IgD-negative memory B cell (primary cell): ENCODE measurements around the gene ATOH8. TPM values are rescaled to one million over a fixed set of nuclear protein-coding genes. Genes with fewer than 3 reads are reported as not detected.

ENCODE experiments used
- H3K27ac Mint-ChIP-seq, 3 donors: one replicate each; pipeline ENCODE4 v1.8.0; 2020 to 2022; ENCODE audit warnings: mild to moderate bottlenecking in 3 of 3, mixed read lengths in 3 of 3, moderate library complexity in 1 of 3
- H3K27me3 Mint-ChIP-seq: one replicate; pipeline ENCODE4 v1.8.0; 2021; ENCODE audit warnings: mixed read lengths
- H3K36me3 Mint-ChIP-seq: one replicate; pipeline ENCODE4 v1.8.0; 2020; ENCODE audit warnings: mild to moderate bottlenecking, mixed read lengths
- H3K4me1 Mint-ChIP-seq, 3 donors: one replicate each; pipeline ENCODE4 v1.8.0; 2020 to 2022; ENCODE audit warnings: mixed read lengths in 3 of 3, mild to moderate bottlenecking in 1 of 3
- H3K4me3 Mint-ChIP-seq, 4 donors: one replicate each; pipeline ENCODE4 v1.8.0; 2020 to 2022; ENCODE audit warnings: mild to moderate bottlenecking in 4 of 4, mixed read lengths in 4 of 4, moderate library complexity in 3 of 4
- H3K9me3 Mint-ChIP-seq, 3 donors: one replicate each; pipeline ENCODE4 v1.8.0; 2020 to 2021; ENCODE audit warnings: mixed read lengths in 3 of 3, mild to moderate bottlenecking in 1 of 3
- polyA plus RNA-seq: library from polyadenylated mRNA; unstranded; fragments of 300-500 nt; fragmentation: Illumina TruSeq; gene quantifications from one replicate; pipeline ENCODE4 v1.2.3, GENCODE V29; 2021

ATOH8 gene
- polyA plus RNA-seq, 1 donor from 2014 or later, result not detected

DNA sequence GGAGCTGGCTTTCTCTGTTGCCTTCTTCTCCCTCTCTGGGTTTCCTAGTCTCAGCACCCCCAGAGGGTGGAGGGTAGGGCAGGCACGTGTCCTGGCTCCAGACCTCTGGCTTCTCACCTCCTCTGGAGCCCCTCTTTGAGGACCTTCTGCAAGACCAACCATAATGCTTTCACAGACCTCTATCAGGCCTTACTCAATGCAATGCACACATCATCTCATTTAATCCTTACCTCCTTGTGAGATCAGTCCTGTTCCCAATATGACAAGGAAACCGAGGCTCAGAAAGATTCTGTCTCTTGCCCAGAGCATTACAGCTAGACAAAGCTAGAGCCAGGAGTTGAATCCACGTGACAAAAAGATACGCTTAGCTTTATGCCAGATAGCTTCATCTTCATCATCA, 8.2 kb downstream of the ATOH8 start:
- Mint-ChIP-seq H3K27ac (no peak overlapping the region), H3K4me1 (peaks cover 4 to 8% (median 6%) of the 10 kb centered on the region in 3 donors), H3K27me3 (peaks cover 54% of the 10 kb centered on the region), H3K36me3 (peaks cover 1% of the 10 kb centered on the region), H3K4me3 (no peak overlapping the region), H3K9me3 (no peaks in the 10 kb centered on the region)

DNA sequence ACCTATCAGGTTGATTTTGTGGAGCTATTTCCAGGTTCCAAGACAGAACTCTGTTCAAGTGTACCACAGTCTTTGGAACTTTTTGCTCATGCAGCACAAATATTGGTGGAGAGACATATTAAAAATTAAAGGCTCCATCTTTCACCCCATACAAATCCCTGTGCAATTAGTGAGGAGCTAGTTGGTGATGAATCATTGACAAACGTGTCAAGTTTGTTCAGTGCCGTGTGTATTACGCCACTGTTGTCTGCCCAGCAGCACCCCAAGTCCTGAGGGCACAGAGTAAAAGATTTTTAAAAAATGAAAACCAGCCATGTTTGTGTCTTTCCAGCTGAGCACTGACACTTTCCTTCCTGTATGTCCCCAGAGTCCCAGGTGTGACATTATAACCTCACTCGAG, 9.3 kb downstream of the ATOH8 start:
- Mint-ChIP-seq H3K9me3 (no peaks in the 10 kb centered on the region), H3K36me3 (peaks cover 1% of the 10 kb centered on the region), H3K27me3 (peaks cover 48% of the 10 kb centered on the region), H3K4me1 (peaks cover 4 to 6% (median 6%) of the 10 kb centered on the region in 3 donors), H3K4me3 (no peak overlapping the region), H3K27ac (no peak overlapping the region)

DNA sequence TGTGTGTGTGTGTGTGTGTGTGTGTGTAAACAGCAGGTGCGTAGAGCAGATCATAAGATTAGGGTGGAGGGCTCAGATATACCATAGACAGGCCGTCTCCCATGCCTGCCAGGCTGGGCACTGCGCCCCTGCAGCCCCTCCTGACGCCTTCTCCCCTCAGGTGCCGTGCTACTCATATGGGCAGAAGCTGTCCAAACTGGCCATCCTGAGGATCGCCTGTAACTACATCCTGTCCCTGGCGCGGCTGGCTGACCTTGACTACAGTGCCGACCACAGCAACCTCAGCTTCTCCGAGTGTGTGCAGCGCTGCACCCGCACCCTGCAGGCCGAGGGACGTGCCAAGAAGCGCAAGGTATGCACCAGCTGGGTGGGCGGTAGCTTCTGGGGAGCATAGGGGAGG, 10.0 kb downstream of the ATOH8 start:
- peaks cover 4 to 6% (median 6%) of the 10 kb centered on the region in 3 donors for H3K4me1 Mint-ChIP-seq
- no peaks in the 10 kb centered on the region for H3K9me3 Mint-ChIP-seq
- no peak overlapping the region for H3K4me3 Mint-ChIP-seq
- peaks cover 48% of the 10 kb centered on the region for H3K27me3 Mint-ChIP-seq
- no peak overlapping the region for H3K27ac Mint-ChIP-seq
- H3K36me3 Mint-ChIP-seq, result peaks cover 1% of the 10 kb centered on the region

DNA sequence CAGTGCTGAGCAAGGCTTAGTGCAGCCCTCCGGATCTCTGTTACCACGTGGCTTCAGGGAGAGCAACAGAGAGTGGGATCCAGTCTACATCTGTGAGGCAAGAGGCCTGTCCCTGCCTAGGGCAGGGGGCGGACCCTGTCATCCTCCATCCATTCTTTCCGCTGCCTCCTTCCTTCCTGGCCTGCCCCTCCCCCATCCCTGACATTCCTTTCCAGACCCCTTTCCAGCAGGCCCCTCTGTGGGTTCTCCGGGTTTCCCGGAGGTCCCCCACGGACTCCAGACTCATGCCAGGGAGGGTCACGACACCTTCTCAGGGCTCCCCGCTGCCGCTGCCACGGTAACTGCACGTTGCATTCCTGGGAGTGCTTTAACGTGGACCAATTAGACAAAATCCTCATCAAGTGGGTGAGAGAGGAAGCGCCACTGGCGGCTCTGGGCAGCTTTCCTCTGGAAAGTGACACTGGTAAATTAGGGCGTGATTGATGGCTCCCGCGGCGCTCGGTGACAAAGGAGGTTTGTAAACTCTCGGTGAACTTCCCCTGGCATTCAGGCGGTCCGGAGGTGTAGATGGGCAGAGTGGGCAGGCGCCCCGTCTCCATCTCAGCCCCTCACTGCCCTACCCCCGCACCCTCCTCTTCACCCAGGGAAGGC, 11.4 kb downstream of the ATOH8 start:
- H3K9me3 Mint-ChIP-seq, result no peaks in the 10 kb centered on the region
- H3K27ac Mint-ChIP-seq, result no peak overlapping the region
- H3K4me3 Mint-ChIP-seq, result no peak overlapping the region
- H3K4me1 Mint-ChIP-seq, result peaks cover 4 to 6% (median 6%) of the 10 kb centered on the region in 3 donors
- peaks cover 47% of the 10 kb centered on the region for H3K27me3 Mint-ChIP-seq
- H3K36me3 Mint-ChIP-seq, result peaks cover 1% of the 10 kb centered on the region

DNA sequence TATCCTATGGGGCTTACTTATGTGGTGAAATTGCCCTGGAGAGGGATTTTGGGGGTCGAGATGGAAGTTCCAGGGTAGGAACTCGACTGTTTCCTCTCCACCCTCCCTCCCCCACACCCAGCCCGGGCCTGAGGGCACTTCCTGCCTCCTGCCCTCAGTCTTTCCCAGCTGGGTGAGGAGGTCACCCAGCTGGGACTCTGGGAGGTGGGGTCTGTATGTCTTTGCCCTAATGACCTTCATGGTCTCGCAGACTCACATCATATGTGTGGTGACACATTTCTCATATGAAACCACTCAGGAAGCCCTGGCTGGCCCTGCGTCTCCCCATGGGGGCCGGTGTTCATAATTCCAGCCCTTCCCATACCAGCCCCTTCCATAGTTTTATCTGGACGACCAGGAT, 12.4 kb downstream of the ATOH8 start:
- Mint-ChIP-seq H3K4me1 (peaks cover 1 to 6% (median 4%) of the 10 kb centered on the region in 3 donors), H3K27me3 (peaks cover 50% of the 10 kb centered on the region)

DNA sequence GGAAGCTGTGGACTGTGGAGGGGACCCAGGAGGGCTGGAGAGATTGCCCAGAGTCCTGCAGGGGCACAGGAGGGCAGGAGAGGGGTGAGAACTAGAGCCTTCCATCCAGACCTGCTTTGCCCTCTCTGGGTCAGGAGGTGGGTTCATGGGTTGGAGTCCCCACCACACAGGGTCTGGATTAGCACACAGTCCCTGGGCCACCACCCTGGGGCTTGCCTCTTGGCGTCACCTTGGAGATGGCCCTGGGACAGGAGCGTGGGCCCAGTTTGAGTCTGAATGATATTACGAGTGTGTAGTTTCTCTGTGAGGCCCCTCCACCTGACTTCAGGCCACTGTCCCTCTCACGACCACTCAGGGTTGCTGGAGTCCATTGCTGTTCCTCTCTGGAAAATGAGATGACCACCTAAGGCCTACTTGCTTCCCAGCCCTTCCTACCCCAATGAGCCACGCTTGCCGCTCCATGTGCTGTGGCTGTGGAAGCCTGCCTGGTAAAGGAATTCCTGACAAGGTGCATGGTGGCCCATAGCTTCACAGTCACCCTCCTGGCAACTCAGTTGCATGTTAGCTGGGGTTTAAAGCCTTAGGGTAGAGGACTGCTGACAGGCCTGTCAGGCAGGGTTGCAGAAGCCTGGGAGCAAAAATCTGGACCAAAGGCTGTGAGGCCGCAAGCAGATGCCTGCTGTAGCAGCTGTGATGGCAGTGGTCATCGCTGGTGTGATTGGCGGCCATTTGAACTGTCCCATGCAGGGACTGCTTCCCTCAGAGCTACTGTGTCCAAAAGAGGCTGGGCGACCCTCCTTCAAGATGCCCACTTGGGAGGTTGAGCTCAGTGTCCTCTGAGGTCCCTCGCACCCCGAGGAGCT, 14.2 kb downstream of the ATOH8 start:
- no peaks in the 10 kb centered on the region for H3K9me3 Mint-ChIP-seq

More for the DNA sequence above, 12.4 kb downstream of the ATOH8 start:
- no peak overlapping the region for H3K4me3 Mint-ChIP-seq
- no peak overlapping the region for H3K27ac Mint-ChIP-seq
- no peaks in the 10 kb centered on the region for H3K36me3 Mint-ChIP-seq
- no peaks in the 10 kb centered on the region for H3K9me3 Mint-ChIP-seq

DNA sequence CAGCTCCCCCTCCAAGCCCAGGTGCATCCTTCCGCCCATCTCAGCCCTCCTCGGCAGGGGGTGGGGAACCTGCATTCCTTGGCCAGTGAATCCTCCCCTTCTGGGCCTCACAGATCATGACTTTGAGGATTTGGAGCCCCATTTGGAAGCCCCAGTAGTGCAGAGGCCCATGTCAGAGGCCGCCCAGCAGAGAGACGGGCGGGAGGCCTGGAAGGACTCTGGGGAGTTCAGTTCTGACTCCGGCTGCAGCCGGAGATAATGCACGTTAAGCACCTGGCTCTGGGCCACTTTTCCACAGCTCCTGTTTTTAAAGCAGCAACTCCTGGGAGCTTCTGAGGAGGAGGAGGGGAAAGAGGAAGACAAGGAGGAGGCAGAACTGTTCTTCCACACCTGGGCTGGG, 14.9 kb downstream of the ATOH8 start:
- peaks cover 59% of the 10 kb centered on the region for H3K27me3 Mint-ChIP-seq
- no peak overlapping the region for H3K4me3 Mint-ChIP-seq
- H3K36me3 Mint-ChIP-seq, result no peaks in the 10 kb centered on the region
- H3K27ac Mint-ChIP-seq, result no peak overlapping the region
- peaks cover 0 to 5% (median 1%) of the 10 kb centered on the region in 3 donors for H3K4me1 Mint-ChIP-seq
- no peaks in the 10 kb centered on the region for H3K9me3 Mint-ChIP-seq

More for the DNA sequence above, 14.2 kb downstream of the ATOH8 start:
- Mint-ChIP-seq H3K36me3 (no peaks in the 10 kb centered on the region), H3K27me3 (peaks cover 55% of the 10 kb centered on the region), H3K4me3 (no peak overlapping the region), H3K4me1 (peaks cover 0 to 5% (median 4%) of the 10 kb centered on the region in 3 donors), H3K27ac (no peak overlapping the region)

DNA sequence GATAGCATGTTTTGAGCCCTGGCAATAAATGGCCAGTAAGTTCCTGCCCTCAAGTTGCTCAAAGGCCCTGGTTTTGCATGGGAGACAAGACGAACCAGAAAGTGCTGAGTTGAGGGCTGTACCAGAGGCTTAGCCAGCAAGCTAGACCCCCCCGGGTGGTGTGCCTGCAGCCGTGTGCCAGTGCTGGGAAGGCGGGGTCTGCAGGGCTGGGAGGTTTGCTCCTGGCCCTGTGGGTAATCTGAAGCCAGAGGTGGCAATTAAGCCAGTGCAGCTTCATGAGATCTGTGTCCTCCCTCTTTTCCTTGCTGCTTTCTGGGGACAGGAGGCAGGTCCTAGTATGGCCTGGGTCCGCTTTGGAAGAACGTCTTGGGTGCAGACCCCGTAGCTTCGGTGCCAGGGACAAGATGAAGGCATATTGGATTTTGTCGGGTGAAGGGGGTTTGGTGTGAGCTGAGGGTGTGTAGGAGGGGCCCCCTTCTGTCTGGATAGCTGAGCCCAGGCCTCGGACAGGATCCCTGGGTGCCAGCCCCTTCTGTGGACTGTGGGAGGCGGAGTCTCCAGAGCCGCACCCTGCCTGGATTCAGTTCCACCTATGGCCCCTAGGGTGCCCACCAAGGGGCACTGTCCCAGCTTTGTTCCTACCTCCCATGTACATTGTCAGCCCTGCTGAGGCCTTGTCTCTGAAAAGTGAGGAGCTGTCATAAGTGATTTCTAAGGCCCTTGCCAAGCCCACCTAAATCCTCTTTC, 15.6 kb downstream of the ATOH8 start:
- H3K27ac Mint-ChIP-seq, result no peak overlapping the region
- no peaks in the 10 kb centered on the region for H3K9me3 Mint-ChIP-seq
- H3K27me3 Mint-ChIP-seq, result peaks cover 54% of the 10 kb centered on the region
- H3K4me3 Mint-ChIP-seq, result no peak overlapping the region
- peaks cover 0 to 5% (median 1%) of the 10 kb centered on the region in 3 donors for H3K4me1 Mint-ChIP-seq
- H3K36me3 Mint-ChIP-seq, result no peaks in the 10 kb centered on the region

DNA sequence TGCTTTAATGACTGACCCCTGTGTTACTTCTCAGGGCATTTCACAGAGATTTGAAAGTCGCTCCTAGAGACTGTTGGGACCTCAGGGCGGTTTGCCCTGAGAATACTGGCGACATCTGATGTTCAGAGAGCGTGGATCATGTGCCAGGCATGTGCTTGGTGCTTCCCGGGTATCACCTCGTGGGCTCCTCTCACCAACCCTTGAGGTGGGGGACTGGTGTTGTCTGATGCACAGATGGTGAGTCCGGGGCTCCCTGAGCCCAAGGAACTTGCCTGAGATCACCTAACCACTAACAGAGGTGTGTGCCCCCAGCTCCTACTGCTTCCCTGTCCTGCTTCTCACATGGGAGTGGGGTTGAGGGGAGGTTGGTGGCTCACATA, 16.2 kb downstream of the ATOH8 start:
- no peaks in the 10 kb centered on the region for H3K9me3 Mint-ChIP-seq
- no peak overlapping the region for H3K4me3 Mint-ChIP-seq
- peaks cover 50% of the 10 kb centered on the region for H3K27me3 Mint-ChIP-seq
- peaks cover 0 to 2% (median 1%) of the 10 kb centered on the region in 3 donors for H3K4me1 Mint-ChIP-seq
- no peaks in the 10 kb centered on the region for H3K36me3 Mint-ChIP-seq
- H3K27ac Mint-ChIP-seq, result peak overlapping the region in 1 of 3 donors; percentile 59

DNA sequence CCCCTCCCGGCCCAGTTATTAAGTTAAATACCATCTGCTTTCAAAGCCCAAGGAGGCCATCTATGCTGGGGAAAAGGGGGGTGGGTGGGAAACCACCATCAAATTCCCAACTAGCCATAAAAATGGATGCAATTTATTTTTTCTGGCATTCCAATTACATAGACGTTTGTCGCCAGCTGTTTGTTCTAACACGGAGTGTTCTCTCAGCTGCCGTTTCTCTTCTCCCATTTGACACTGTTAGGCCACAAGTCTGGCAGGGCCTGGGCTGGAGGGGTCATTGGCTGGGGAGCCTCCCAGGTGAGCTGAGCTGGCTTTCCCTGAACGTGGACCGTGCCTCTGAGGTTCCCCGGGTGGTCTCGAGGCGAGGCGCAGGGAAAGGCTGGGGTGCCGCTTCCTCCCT, 16.6 kb downstream of the ATOH8 start:
- Mint-ChIP-seq H3K27me3 (peaks cover 46% of the 10 kb centered on the region), H3K36me3 (no peaks in the 10 kb centered on the region), H3K27ac (peak overlapping the region in 1 of 3 donors; percentile 59), H3K4me3 (no peak overlapping the region), H3K9me3 (no peaks in the 10 kb centered on the region), H3K4me1 (peaks cover 0 to 2% (median 1%) of the 10 kb centered on the region in 3 donors)

DNA sequence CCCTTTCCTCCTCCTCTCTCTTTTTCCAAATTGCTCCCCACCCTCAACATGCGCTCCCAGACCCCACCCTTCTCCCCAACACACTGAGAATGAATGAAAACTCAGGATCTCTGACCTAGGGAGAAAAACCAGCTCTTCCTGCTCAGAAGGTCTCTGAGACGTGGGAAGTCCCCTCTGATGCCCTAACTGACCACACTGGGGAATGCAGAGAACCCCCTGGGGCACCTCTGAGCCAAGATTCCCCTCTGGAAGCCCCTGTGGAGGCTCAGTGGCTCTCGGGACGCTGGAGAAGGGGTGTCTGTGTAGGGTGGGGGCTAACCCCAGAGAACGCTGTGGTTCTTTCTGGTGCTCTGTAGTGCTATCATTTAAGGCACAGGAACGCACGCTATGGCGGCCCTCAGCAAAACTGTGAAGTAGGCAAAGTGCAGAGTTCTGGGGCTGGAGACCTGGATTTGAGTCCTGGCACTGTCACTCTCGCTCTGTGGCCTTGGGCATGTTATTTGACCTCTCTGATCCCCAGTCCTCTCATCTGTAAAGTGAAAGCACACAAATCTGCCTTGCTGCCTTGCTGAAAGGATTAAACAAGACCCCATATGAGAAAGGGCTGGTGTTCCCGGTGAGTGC, 17.1 kb downstream of the ATOH8 start:
- no peaks in the 10 kb centered on the region for H3K36me3 Mint-ChIP-seq
- H3K27ac Mint-ChIP-seq, result no peak overlapping the region
- no peak overlapping the region for H3K4me3 Mint-ChIP-seq

DNA sequence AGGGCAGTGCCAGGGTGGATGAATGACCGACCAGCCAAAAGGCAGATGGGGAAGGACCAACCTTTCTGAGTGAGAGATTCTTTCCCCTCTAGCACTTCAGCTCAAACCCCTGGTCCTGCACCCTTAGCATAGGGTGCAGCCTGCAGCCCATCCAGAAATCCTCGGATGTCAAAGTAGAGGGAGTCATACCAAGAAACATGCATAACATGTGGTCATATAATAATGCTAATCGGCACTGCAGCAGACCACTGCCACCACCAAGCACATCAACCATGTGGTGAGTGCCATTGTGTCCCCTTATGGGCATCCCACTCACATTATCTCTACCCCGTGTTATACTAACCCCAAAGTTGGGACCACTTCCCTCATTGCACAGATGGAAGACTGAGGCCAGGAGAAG, 17.7 kb downstream of the ATOH8 start:
- Mint-ChIP-seq H3K4me1 (peaks cover 0 to 1% (median 0%) of the 10 kb centered on the region in 3 donors), H3K36me3 (no peaks in the 10 kb centered on the region), H3K27ac (no peak overlapping the region), H3K9me3 (no peaks in the 10 kb centered on the region), H3K27me3 (peaks cover 35% of the 10 kb centered on the region), H3K4me3 (no peak overlapping the region)

More for the DNA sequence above, 17.1 kb downstream of the ATOH8 start:
- Mint-ChIP-seq H3K27me3 (peaks cover 41% of the 10 kb centered on the region), H3K9me3 (no peaks in the 10 kb centered on the region), H3K4me1 (peaks cover 0 to 2% (median 1%) of the 10 kb centered on the region in 3 donors)

DNA sequence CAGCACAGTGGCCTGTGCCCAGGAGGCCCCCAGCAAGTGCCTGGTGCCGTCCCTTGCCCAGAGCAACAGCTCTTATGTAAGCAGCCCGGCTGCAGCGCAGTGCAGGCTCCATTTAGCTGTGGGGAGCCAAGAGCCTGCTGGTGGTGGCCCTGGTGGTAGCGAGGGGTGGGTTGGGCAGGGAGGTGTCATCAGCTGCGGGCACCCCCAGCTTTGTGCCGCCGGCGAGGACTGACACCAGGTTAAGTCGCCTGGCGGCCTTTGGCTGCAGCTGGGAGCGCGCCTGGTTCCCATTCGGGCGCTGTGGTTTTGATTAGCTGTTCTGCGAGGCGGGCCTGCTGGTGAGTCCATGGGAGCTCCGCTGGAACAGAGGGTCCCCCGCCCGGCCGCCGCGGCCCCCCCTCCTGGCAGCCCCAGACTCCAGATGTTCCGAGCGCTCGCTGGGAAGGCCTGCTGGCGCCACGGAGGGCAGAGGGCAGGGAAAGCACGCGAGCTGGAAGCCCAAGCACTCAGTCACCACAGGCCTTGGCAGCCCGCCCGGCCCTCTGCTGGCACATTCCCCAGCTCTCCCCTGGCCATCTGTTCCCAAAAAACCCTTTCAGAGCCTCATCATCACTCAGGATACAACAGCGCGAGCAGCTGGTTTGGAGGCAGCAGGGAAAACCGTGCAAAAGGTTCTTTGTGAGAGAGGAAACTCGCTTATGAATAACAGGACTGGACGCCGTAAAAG, 18.4 kb downstream of the ATOH8 start:
- Mint-ChIP-seq H3K27me3 (peaks cover 30% of the 10 kb centered on the region), H3K27ac (no peak overlapping the region), H3K4me1 (peaks cover 0 to 1% (median 0%) of the 10 kb centered on the region in 3 donors), H3K36me3 (no peaks in the 10 kb centered on the region), H3K4me3 (no peak overlapping the region), H3K9me3 (no peaks in the 10 kb centered on the region)

DNA sequence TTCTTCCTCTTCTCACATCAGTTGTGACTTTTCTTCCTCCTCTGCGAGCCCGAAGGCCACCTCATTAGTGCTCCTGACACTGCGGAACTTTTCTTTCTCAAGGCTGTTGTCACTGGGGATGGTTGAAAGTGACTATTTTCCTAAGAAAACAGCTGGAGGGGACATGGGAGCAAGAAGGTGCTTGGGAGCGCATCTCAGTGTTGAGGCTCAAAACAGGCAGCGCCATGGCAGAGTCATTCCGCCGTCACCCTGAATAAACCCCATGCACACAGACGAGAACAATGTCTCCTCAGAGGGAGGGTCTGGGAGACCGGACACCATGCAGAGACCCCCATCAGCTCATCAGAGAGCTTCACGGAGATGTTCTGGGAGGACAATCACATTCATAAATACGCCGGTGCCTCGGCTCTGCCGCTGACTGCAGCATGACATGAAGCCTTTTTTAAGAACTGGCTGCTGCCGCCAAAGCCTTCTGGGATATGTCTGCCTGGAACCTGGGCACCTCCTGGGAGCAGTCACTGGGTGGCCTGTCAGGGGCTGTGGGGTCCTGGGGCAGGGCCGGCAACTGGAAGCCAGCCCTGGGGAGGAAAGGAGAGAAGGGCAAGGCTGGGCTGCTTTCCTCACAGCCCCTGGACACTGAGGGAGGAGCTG, 19.2 kb downstream of the ATOH8 start:
- H3K4me3 Mint-ChIP-seq, result no peak overlapping the region
- no peaks in the 10 kb centered on the region for H3K36me3 Mint-ChIP-seq
- H3K27ac Mint-ChIP-seq, result no peak overlapping the region
- H3K27me3 Mint-ChIP-seq, result peaks cover 30% of the 10 kb centered on the region
- peaks cover 0 to 1% (median 0%) of the 10 kb centered on the region in 3 donors for H3K4me1 Mint-ChIP-seq
- no peaks in the 10 kb centered on the region for H3K9me3 Mint-ChIP-seq
